Suppressor macrophage treated with lipopolysaccharide for 4 hours (primary cell): Measurements from ENCODE around the gene FOXD2.

Source experiments
- DNase-seq: peaks from one replicate; pipeline ENCODE4 v3.0.0-alpha.2; 2020

Gene FOXD2

DNA sequence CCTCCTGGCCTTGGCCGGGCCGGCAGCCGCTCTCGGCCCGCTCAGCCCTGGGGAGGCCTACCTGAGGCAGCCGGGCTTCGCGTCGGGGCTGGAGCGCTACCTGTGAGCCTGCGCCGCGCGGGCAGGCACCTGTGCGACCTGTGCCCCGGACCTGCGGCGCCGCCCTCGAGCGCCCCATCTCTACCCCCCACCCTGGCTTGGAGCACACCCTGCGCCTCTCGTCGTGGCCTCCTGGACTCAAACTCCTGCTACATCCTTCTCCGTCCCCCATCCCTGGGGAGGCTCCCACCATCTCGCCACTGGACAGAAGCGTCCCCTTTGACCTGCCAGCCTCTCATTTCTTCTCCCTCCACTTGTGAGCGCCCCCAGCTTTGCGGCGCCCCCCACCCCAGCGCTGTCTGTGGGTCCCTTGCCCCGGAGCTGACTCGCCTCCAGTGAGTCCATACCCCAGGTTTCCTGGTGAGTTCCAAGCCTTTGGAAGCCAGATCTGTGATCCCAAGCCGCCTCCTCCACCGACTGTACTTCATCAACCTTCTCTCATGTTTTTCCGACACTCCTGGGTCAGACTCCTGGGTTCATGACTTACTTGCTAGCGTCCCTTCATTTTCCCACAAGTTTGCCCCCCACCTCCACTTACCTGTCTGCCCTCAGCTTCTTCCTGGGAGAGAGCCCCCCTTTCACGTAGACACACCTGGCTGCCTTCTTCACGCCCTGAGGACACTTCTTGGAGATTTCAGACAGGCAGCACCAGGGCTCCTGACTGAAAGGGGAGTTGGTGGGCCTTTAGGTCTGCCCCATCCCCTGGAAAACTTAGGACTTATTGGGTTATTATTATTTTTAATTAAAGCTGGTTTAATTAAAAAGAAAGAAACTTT lies 20.4 kb upstream of the FOXD2 start:
- no peak for DNase-seq

DNA sequence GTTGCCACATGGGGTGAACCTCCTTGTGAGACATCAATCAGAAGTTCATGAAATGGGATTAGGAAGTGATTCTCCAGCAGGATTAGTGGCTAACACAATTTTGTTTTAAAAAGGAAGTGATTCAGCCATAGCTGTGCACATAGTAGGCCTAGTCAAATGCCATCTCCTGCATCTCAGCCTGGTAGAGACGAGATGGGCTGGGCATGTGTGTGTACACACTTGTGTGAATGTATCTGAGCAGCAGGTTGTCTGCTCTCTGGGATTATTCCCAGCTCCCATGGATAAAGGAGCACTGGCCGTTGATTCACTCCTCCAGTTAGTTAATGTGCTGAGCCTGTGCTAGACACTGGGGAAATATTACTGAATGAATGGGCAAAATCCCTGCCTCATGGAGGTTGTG lies 19.7 kb upstream of the FOXD2 start:
- DNase-seq = no peak

DNA sequence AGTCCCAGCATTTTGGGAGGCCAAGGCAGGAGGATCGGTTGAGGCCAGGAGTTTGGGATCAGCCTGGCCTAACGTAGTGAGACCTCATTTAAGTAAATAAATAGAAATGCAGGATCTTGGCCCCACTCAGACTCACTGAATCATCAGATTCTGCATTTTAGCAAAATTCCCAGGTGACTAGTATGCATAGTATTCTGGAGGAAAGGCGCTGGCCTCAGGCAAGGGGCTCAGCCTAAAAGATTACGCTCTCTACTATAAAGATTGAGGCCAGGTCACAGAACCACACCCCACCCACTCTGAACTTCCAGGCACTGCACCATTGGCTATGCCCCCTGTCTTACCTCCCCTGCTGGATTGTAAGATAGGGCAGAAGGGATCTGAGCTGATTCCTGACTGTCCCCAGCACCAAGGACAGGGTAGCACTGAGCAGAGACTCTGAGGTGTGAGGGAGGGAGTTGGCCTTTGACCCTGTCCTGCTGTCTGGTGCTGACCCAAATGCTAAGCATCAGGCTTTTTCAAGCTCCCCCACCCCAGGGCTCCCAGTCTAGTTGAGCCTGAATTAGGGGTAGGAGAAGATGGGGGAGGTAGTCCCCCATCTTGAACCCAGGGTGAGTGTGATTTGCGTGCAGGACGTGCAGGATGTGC lies 19.0 kb upstream of the FOXD2 start:
- no peak for DNase-seq

DNA sequence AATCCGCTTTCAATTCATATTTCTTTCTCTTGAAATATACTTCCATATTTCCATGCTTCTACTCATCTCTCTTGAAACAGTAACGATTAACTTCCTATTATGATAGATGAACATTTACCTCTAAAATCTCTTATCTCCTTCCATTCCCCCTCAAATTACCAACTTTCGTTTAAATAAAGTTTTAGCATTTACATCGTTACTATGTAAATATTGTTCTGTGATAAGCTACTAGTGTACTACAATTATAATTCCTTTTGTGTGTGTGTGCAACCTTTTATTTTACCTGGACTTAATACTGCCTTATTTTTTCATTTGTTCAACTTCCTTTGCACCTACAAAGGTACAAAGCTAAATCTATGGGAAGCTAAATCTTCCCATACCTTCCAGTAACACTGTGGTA lies 17.3 kb upstream of the FOXD2 start:
- DNase-seq = no peak

DNA sequence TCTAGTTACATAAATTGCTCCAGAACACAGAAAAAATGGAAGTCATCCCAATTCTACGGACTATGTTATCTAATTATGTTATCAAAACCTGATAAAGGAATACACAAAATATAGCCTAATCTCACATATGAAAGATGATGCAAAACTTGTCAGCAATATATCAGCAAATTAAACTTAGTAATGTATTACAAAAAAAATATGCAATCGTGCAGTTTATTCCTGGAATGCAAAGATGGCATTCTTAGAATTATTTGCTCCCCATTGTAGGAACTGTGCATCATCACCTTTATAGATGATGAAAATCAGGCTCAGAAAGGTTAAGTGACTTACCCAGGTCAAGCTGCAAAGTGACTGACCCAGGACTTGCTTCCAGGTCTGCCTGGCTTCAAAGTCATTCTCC lies 14.0 kb upstream of the FOXD2 start:
- DNase-seq = no peak

DNA sequence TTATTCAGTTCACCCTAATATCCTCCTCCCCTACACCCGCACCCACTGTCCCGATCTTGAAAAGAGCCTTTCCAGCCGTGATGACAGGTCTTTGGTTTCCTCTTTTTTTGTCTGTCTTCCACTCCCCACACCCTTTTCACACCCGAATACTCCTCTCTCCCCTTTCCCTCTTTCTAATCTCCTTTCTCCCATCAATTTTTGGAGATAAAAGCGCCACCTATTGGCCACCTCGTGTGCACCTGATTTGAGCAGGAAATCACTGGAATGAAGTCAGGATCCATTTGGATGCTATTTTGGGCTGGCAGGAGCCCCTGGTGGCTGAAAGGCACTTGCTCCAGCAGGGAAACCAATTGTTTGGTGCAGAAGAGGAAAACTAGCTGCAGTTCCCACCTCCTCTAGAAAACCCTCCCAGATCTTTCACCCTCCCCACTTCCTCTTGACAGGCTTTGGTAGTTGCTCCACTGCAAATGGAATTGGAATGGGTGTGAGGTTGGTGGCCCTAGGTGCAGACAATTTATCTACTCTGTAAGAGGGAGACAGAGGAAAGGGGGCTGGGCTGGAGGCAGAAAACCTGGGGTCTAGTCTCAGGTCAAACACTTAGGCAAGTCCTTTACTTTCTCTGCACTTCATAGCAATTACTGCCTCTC lies 13.4 kb upstream of the FOXD2 start:
- peak; percentile 45 for DNase-seq

DNA sequence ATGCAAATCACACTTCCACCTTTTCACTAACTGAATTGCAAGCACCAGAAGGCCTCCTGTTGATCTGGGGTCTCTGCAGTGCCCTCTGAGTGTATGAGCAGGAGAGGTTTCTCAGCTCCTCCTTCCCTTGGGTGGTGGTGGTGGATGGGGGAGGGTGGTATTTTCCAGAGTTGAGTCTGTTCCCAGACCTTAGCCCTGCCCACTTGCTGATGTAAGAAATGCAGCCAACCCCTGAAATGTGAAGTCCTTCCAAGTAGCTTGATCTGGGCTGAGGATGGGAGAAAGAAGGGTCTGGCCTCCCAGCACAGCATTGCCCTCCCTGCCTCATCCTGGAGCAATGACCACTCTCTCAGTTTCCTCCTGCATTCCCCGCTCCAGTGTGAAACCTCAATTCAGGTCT lies 6.3 kb upstream of the FOXD2 start:
- peak; percentile 29 for DNase-seq

DNA sequence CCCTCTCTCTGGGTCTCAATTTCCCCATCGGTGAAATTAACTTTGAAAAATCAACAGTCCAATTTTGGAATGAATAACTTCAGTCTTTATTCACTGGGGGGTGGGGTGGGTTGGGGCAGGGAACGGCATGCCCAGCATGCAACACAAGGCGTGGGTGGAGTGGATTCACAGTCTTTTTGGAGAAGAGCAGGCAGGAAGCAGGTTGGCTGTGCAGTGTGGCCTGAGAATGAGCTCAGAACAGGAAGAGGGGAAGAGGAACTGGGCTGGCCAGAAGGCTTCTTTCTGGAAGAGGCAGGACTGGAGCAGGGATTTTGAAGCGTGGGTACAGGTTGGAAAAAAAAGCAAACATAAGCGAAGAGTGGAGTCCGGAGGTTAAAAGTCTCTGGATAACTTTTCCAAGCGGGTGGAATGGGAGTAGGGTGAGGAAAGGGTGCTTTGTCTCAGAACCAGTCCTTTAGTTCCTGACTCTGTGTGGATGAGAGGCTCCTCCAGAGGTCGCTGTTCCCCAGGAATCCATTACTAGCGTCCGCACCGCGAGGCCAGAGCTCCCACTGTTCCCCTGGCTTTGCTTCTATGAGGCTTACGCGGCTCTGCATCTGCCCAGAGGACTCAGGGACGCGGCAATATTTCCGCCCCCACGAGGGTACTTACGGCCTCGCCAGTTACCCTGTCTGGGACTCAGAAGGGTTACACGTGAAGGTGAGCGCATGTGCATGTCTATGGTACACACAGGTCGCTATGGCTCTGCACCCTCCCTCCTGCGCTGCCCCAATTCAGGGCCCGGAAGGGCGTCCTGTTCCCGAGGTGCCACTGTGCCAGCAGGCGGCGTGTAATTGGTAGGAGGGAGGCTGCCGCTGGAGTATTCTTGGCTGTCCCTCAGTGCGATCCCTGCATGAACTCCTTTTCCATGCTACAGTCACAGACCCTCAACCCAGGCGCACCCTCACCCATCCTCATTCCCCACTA lies 5.5 kb upstream of the FOXD2 start:
- DNase-seq = peak; percentile 77

DNA sequence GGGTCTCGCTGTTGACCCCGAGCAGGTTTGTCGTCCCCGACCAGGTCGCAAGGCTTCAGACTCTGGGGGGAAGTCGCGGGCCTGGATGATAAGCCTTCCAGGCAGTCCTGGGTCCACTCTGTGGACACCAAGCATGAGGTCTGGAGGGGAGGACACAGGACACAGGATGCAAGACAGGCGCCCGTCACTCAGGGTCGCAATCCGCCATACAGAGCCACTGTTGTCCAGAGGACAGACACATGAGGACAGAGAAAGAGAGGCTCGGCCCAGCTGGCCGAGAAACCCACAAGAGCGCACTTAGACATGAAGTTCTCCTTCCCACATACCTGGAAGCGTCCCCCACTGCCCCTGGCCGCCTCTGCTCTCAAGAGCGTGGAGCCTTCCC lies 4.8 kb upstream of the FOXD2 start:
- DNase-seq = no peak

DNA sequence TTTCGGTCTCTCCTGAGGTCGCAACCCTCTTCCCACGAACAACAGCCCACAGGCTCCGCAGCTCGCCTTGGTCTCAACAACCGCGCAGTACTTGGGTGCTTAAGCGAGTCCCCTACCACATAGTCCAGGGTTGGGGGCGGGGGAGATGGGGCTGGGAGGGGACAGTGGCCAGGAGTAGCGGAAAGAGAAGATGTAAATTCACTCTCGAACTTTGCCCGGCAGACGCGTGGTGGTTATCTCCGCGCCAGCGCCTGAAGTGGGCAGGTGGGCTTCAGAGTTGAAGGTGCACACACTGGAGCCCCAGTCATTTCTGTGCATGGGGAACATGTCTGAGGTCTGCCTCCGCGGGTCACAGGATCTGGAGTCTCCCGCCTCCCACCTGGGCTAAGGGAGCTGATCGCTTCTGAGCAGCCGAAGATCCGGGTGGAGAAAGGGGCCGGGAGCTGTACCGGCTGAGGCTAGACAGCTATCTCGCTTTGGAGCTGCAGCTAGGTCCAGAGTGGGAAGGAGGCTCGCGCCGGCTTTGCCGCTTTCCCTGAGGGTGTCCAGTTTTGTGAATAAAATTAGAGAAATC lies 4.3 kb upstream of the FOXD2 start:
- no peak for DNase-seq

DNA sequence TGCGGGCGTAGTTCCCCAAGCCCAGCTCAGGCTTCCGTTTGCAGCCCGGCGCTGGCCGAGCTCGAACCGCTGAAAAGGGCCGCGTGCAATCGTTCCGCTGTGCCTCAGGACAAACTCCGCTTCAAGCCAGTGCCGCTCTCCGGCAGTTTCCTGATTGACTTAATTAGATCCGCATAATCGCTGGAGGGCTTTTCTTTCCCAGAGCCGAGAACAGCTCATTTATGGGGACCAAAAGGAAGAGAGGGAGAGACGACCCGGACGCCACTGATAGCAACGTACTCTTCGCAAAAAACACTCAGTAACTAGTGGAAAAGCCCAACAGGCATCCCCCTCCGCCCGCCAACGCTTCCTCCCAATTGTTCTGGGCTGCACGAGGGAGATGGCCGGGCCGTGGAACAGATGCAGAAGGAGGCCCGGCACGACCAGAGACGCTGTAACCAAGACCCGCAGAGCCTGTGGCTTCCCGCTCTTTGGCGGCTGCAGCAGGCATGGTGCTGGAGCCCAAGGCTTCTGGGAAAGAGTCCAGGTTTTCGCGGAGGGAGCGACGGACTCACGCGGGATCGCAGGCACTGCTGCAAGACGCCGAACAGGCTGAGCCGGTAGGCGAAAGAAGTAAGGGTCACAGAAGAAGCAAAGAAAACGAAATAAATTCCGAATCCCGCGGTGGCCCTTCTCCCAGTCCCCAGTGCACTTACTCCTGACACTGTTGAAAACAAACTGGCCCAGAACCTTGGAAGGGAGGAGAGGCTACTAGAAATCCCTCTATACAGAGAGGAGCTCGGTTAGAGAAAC lies 3.6 kb upstream of the FOXD2 start:
- peak; percentile 38 for DNase-seq

DNA sequence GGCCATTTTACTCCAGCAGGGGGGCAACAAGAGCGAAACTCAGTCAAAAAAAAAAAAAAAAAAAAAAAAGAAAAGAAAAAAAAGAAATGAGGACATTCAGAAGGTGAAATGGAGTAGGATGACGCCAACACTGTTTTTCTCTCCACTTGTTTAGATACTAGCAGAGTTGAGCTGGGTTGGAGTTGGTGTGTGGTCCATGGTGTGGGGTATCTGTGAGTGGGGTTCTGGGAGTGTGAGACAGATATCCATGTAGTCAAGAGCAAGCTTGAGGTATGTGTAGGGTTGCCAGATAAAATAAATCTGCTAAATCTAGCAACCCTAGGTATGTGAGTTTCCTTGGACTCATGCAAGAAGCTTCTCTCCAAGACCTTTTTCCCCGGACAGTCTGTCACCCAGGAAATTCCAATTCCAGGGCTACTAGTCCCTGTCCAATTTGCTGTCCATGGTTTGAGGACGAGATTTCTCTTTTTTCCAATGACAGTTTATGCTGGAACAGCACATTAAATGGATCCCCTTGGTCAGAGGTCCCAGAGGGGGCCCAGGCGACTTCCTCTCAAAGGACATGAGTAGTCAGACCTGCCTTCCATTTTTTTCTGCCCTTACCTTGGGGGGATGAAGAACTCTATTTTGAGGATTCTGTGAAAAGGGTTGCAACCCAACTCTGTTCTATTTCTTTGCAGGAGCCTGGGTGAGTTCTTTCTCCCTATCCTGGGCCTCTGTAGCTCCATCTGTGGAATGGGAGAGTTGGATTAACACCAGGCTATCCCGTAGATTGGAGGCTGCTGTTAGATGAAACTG lies 2.1 kb upstream of the FOXD2 start:
- DNase-seq = no peak

DNA sequence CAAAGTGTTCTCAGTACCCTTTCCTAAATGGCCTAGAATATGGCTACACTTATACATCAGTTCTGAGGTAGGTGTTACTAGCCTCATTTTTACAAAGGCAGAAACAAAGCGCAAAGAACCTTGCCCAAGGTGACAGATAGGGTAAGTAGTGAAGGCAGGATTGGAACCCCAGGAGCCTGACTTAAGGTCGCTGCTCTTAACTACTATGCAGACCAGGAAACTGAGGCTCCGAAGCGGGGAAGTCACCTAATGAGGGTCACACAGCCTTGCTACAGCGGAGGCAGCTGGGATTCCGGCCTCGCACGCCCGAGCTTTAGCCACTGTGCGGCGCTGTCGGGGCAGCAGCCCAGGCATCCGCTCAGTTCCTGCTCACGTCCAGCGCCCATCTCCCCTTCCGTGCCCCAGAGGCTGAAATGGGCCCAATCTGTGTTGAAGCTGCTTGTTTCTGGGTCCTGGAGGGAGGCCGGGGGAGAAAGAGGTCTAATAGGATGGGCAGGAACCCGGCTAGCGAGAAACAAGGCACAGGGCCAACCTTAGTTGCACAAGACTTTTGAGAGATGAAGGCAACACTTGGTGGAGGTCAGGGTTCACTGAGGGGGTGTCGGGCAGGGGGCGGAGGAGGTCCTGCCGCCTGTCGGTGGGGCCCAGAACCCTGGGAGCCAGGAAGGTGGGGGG lies 1.4 kb upstream of the FOXD2 start:
- DNase-seq = peak; percentile 82

DNA sequence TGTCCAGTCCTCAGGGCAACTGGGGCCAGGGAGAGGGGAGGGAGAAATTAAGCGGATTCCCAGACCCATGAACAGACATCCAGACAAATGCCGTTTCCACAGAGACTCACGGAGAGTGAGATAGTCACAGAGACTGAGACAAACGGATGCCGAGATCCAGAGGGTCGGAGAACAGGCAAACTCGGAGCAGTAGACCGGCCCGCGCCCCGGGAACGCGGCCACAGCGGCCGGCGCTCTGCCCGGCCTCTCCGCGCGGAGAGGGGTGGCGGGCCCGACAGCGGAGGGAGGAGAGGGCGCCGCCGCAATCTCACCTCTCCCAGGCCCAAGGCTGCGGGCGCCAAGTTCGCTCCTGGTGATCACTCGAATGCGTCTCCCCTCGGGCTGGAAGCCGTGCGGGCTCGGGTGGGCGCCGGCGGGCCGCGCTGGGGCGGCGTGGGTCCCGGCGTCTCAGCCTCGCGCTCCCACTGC lies 831 bp upstream of the FOXD2 start:
- DNase-seq = peak; percentile 17

DNA sequence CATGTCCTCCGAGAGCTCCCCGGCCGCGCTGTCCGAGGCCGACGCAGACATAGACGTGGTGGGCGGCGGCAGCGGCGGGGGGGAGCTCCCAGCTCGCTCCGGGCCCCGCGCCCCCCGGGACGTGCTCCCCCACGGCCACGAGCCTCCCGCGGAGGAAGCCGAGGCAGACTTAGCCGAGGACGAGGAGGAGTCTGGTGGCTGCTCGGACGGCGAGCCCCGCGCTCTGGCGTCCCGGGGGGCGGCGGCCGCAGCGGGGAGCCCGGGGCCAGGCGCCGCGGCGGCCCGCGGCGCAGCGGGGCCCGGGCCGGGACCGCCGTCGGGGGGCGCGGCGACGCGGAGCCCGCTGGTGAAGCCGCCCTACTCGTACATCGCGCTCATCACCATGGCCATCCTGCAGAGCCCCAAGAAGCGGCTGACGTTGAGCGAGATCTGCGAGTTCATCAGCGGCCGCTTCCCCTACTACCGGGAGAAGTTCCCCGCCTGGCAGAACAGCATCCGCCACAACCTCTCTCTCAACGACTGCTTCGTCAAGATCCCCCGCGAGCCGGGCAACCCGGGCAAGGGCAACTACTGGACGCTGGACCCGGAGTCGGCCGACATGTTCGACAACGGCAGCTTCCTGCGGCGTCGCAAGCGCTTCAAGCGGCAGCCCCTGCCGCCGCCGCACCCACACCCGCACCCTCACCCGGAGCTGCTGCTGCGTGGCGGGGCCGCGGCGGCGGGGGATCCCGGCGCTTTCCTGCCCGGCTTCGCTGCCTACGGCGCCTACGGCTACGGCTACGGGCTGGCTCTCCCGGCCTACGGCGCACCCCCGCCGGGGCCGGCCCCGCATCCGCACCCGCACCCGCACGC lies 547 bp downstream of the FOXD2 start:
- peak; percentile 33 for DNase-seq

DNA sequence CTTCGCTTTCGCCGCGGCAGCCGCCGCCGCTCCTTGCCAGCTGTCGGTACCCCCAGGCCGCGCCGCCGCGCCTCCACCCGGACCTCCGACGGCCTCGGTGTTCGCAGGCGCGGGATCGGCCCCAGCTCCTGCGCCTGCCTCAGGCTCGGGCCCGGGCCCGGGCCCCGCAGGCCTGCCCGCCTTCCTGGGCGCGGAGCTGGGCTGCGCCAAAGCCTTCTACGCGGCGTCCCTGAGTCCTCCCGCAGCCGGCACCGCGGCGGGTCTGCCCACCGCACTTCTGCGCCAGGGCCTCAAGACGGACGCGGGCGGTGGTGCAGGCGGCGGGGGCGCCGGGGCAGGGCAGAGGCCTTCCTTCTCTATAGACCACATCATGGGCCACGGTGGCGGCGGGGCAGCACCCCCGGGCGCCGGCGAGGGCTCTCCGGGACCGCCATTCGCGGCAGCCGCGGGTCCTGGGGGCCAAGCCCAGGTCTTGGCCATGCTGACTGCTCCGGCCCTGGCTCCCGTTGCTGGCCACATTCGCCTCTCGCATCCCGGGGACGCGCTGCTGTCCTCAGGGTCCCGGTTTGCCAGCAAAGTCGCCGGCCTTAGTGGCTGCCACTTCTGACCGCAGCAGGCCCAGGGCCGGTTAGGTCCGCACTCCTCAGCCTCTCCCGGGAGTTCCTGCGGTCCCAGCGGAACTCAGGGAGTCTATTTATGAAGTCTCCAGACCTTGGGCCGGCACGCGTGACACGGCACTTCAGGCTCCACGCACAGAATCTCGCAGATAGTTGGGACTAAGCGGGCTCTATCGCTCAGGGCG lies 1.4 kb downstream of the FOXD2 start:
- DNase-seq = no peak

DNA sequence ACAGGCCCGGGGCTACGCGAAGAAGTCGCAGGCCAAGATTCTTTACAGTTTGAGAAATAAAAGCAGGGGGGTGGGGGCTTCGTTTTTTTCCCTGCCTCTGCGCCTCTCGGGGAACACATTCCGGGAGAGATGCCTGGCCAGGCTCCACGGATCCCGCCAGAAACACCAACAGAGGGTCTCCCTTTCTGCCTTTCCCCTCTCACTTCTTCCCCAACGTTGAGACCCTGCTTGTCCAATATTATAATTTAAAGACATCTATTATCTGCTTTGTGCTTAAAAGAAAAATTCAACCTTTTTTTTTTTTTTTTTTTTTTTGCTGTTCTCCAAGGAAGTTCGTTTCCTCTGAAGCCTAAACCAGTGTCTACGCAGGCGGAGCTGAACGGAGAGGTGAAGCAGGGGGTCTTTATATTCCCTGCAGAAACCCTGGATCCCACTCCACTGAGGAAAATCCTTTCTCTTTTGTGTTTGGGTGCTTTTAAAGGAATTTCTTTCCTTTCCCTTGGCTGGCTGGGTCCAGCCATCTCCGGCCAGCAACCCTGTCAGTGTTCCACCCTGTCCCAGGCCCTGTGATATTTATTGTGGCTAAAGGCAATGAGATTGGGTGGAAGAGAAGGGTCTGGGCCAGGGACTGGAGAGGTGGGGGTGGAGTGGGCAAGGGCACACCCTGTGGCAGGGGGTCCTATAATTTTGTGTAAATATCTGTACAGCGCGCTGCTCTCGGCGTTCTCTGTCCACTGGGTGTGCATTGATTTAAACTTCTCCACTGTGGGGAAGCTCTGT lies 2.2 kb downstream of the FOXD2 start:
- DNase-seq = no peak
